Measurements from ENCODE around the gene MRE11.
"Not testable (repeated sequence)": the region's sequence is repeated elsewhere in the genome, so short reads cannot be mapped to it uniquely, and the experiment has no call there.

The MRE11 gene

GRCh38 chr11:94506513-94506912, 12.9 kb upstream of the MRE11 start:
- DNase-seq (ENCODE audit: low read depth, low spot score), result not testable (repeated sequence)

- no peak for DNase-seq (ENCODE audit: low read depth, low spot score)
Measured at GRCh38 chr11:94504689-94505293, 11.1 kb upstream of the MRE11 start.

GRCh38 chr11:94501522-94501921, 7.9 kb upstream of the MRE11 start:
- DNase-seq (ENCODE audit: low read depth, low spot score), result no peak

GRCh38 chr11:94500181-94500580, 6.5 kb upstream of the MRE11 start:
- DNase-seq (ENCODE audit: low read depth, low spot score), result no peak

DNA sequence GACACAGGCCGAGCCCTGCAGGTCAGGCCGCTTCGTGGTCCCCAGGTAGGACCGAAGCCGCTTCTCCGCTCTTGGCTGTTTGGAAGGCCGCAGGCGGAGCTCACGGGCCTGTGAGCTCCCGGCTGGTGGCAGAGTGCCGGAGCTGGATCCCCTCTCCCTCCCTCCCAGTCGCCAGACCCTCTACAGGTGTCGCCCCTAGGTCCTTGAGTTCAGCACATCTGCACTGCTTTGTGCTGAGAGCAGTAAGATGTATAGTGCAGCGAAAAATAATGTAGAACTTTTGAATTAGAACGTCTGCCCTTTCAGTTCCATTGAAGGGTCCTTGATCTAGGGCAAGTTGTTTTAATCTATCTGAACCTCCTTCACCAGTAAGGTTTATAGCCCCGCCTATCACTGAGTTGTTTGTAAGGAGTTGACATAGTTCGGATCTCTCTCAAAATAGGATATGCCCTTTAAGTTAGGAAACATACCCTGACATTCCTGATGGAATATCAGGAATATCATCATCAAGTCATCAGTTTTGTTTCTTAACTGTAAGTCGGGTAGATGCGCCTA, 559 bp upstream of the MRE11 start:
- no peak for DNase-seq (ENCODE audit: low read depth, low spot score)

DNA sequence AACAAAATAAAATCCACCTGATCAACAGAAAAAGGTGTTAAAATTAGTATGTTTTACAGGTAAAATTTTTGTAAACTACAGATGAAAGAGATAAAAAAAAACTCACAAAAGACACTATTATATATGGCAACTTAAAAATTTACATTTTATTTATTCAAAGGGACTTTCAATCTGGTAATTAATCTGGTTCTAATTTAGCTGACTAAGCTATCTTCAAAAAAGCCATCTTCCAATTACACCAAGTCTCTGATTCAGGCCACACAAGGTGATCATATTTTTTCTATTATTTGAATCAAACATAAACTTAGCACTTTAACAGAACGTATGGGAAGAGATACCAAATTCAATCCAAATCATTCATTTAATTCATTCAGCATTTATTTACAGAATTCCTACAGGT, 7.6 kb downstream of the MRE11 start:
- no peak for DNase-seq (ENCODE audit: low read depth, low spot score)

- DNase-seq (ENCODE audit: low read depth, low spot score), result no peak
Measured at GRCh38 chr11:94481342-94481741, 12.3 kb downstream of the MRE11 start.

DNA sequence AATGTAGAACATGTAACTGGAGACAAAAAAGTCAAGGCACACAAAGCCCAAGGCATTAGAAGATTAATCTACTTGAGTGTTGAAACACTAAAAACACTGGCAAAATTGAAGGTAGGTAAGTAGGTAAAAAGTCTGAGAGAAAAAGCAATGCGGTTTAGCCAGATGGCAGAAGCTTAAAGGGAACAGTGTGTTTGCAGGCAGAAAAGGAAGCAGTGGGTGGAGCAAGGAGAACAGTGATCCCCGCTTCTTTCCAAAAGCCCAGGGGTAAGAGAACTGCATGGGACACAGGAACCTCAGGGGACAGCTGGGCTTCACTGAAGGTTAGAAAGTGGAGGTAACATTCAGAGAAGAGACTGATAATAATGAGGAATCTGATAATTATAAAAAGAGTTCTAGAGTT, 16.0 kb downstream of the MRE11 start:
- no peak for DNase-seq (ENCODE audit: low read depth, low spot score)

GRCh38 chr11:94472916-94473799, 20.5 kb downstream of the MRE11 start:
- DNase-seq (ENCODE audit: low read depth, low spot score), result no peak

- no peak for DNase-seq (ENCODE audit: low read depth, low spot score)
Measured at GRCh38 chr11:94469416-94469815, 24.2 kb downstream of the MRE11 start.

- DNase-seq (ENCODE audit: low read depth, low spot score), result no peak
Measured at GRCh38 chr11:94459576-94459975, 34.1 kb downstream of the MRE11 start.

GRCh38 chr11:94457118-94458029, 36.3 kb downstream of the MRE11 start:
- no peak for DNase-seq (ENCODE audit: low read depth, low spot score)

DNA sequence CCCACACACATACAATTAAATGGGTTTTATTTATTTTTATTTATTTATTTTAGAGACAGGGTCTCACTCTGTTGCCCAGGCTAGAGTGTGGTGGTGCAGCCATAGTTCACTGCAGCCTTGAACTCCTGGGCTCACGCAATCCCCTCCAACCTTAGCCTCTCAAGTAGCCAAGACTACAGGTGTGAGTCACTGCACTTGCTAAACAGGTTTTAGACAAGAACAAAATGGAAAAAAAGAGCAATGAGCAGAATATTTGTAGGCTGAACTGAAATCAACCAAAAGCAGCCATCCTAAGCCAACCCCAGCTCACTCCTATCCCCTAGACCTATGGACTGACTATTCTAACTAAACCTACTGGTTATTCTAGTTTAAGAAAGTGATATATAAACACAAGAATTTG, 37.8 kb downstream of the MRE11 start:
- no peak for DNase-seq (ENCODE audit: low read depth, low spot score)

DNA sequence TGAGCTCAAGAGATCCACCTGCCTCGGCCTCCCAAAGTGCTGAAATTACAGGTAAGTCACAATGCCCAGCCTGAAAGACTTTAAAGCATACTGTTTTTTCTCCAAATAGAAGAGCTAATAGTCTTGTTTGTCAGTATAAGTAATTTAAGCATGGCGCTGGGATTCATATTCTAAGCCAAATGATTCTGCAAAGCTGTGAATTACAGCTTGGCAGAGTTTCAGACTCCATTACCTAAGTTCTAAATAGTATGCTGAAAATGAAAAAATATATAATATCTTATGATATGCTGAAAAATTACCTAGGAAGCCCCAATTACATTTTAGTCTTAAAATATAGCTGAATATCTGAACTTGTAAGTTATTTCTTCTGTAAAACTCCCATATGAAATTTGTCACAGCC, 39.3 kb downstream of the MRE11 start:
- no peak for DNase-seq (ENCODE audit: low read depth, low spot score)

DNA sequence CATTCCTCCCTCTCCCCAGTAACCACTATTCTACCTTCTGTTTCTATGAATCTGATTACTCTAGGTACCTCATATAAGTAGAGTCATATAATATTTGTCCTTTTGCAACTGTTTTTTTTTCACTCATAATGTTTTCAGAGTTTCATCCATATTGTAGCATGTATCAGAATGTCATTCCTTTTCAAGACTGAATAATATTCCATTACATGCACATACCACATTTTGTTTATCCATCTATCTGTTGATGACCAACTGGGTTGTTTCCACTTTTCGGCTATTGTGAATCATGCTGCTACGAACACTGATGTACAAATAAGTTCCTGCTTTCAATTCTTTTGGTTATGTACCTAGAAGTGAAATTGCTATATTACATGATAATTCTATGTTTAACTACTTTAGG, 40.7 kb downstream of the MRE11 start:
- no peak for DNase-seq (ENCODE audit: low read depth, low spot score)

DNA sequence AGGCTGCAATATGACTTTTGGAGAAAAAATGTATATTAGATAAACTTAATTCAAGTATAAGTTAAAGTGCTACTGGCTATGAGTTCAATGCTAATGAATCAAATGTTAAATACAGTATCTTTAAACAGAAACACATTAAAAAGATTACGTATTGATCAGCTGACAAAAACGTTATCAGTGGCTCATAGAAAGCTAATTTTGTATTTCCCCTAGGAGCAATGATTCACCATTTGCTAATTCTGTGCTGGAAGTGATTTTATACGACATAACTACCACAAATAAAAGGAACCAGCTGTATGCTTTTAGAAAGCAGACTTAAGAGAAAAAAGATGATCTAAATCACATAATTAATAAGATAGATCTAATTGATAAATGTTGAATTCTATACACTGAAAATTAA, 43.6 kb downstream of the MRE11 start:
- no peak for DNase-seq (ENCODE audit: low read depth, low spot score)

DNA sequence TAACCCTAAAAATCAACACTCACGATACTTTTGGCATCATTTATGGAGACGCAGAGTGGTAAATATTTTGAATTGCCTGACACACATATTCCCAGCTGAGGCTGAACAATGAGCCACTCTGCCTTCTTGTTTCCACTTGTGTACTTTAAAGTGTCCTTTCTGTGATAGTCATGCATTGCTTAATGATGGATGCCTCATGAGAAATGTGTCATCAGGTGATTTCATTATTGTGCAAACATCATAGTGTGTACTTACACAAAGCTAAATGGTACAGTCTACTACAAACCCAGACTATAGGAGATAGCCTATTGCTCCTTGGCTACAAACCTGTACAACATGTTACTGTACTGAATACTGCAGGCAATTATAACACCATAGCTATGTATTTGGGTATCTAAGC, 44.2 kb downstream of the MRE11 start:
- no peak for DNase-seq (ENCODE audit: low read depth, low spot score)

DNA sequence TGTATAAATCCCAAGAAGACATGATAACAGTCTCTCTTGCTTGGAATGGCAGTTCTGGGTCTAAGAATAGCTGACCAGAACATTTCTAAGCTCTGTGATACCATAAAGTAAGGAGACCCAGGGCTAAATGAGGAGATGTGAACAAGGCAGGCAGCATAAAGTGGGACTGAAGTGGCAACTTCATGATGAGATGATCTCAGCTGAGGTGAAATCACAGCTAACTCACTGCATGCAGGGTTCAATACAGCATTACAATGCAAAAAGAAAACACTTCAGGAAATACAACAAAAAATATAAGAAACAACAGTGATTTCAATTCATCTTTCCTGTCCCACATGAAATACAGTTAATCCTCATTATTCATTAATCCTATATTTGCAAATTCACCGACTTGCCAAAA, 44.6 kb downstream of the MRE11 start:
- DNase-seq (ENCODE audit: low read depth, low spot score), result no peak

GRCh38 chr11:94447149-94447548, 46.5 kb downstream of the MRE11 start:
- no peak for DNase-seq (ENCODE audit: low read depth, low spot score)

DNA sequence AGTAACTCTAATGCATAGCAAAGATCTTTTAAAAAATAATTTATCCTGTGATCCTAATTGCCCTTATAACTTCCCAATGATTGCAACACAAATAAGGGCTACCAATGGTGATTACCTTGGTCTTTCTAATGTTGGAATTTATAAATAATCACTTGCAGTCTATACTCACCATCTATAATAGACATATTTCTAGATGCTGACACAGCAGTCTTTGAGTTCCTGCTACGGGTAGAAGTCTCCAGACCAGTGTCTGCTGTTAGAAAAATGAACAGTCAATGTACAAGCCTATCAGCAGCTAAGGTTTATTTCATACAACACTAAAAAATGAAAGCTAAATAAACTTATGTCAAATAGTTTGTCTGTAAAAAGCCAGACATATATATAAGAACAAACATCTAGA, 48.0 kb downstream of the MRE11 start:
- no peak for DNase-seq (ENCODE audit: low read depth, low spot score)

DNA sequence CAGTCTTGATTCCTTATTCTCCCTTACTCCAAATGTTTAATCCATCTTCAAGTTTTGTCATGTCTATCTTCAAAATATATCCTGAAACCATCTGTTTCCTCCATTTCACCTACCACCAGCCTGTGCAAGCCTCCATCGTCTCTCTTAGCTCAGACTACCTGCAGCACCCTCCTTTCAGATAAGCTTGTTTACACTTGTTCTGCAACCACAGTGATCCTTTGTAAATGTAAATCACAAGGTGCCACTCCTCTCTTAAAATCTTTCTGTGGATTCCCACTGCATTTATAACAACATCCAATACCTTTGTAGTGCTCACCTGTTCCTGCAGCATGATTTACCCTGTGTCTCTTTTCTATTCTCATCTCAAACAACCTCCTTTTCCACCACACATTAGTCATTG, 60.6 kb downstream of the MRE11 start:
- DNase-seq (ENCODE audit: low read depth, low spot score), result no peak

GRCh38 chr11:94424662-94425061, 69.0 kb downstream of the MRE11 start:
- DNase-seq (ENCODE audit: low read depth, low spot score), result no peak

All from activated naive CD8-positive, alpha-beta T cell treated with anti-CD3 and anti-CD28 coated beads, Interleukin-2, amount 50 U/mL, for 16 hours (primary cell).